Adipocyte (in vitro differentiated cells): Measurements from ENCODE around the gene PTH1R.

Source experiments
- DNase-seq: peaks from one replicate; pipeline ENCODE4 v3.0.0-alpha.2; 2015; ENCODE audit warnings: low read depth
- H3K27me3 ChIP-seq: replicated peaks from 2 replicates; pipeline ENCODE4 v1.7.0; 2013; ENCODE audit warnings: mild to moderate bottlenecking, low read length, moderate library complexity; ENCODE audit not compliant: control insufficient read depth, insufficient read depth
- H3K36me3 ChIP-seq: 2 replicates; pipeline ENCODE4 v1.7.0; 2013; ENCODE audit warnings: low read length, mild to moderate bottlenecking, moderate library complexity; ENCODE audit not compliant: control insufficient read depth, insufficient read depth, severe bottlenecking
- H3K4me1 ChIP-seq: 2 replicates; pipeline ENCODE4 v1.7.0; 2013; ENCODE audit warnings: mild to moderate bottlenecking, low read length, moderate library complexity; ENCODE audit not compliant: control insufficient read depth, insufficient read depth
- H3K4me3 ChIP-seq: 2 replicates; pipeline ENCODE4 v1.7.0; 2013; ENCODE audit warnings: mild to moderate bottlenecking, low read length, moderate library complexity
- H3K9ac ChIP-seq: 2 replicates; pipeline ENCODE4 v1.7.0; 2013; ENCODE audit warnings: mild to moderate bottlenecking, low read length, moderate library complexity
- H3K9me3 ChIP-seq: 2 replicates; pipeline ENCODE4 v1.7.0; 2013; ENCODE audit warnings: mild to moderate bottlenecking, low read length, moderate library complexity; ENCODE audit not compliant: control insufficient read depth

Gene PTH1R

GRCh38 chr3:46922426-46922825 is 44.9 kb downstream of the PTH1R start:
- Histone ChIP-seq H3K4me1 (peaks cover 3% of the 10 kb centered on the region), H3K9ac (no peak overlapping the region), H3K27me3 (no peaks in the 10 kb centered on the region), H3K4me3 (no peak overlapping the region), H3K36me3 (peaks cover 93% of the 10 kb centered on the region), H3K9me3 (peaks cover 5% of the 10 kb centered on the region)
- DNase-seq, result no peak

- H3K4me3 ChIP-seq, result no peak overlapping the region
- peaks cover 3% of the 10 kb centered on the region for H3K4me1 ChIP-seq
- H3K36me3 ChIP-seq, result peaks cover 89% of the 10 kb centered on the region
- no peaks in the 10 kb centered on the region for H3K9me3 ChIP-seq
- H3K27me3 ChIP-seq, result no peaks in the 10 kb centered on the region
- DNase-seq, result no peak
- no peak overlapping the region for H3K9ac ChIP-seq
Observed at GRCh38 chr3:46922871-46923558, 45.5 kb downstream of the PTH1R start.

DNA sequence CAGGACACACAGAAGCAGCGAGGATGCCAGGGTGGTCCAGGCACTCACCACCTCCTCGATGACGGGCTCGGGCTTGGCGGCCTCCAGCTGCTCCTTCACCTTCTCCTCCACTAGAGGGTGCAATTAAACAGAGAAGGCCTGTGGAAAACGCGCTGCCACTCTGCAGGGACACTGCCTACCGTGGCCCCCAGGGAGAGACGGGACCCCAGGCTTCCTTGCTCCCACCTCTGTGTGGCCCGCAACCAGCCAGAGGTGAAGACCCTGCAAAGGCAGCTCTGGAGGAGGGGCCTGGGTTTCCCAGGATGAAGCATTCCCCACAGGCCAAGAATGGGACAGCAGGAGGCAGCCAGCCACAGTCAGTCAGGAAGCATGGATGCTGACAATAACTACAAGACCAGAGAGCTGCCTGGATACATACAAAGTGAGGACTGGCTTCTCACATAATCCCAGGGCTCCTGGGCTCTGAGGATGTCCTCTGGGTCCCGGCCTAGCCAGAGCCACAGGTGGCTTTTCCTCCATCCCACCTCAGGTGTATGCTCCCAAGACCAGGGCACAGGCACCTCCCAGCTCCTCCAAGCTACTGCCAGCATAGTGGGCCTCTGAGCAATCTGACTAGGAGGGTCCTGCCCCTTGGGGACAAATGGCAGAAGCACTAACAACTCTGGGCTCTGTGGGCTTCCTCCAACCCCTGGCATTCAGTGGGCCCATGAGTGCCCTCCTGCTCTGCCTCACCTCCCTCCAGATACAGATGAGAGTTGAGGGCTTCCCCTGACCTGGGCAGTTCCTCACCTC is 46.2 kb downstream of the PTH1R start:
- H3K27me3 ChIP-seq, result no peaks in the 10 kb centered on the region
- DNase-seq, result peak; percentile 63
- no peak overlapping the region for H3K4me3 ChIP-seq
- H3K4me1 ChIP-seq, result peaks cover 3% of the 10 kb centered on the region
- no peak overlapping the region for H3K9ac ChIP-seq
- no peaks in the 10 kb centered on the region for H3K9me3 ChIP-seq
- peaks cover 89% of the 10 kb centered on the region for H3K36me3 ChIP-seq

GRCh38 chr3:46924921-46925584 is 47.5 kb downstream of the PTH1R start:
- Histone ChIP-seq H3K9ac (no peak overlapping the region), H3K36me3 (peaks cover 76% of the 10 kb centered on the region)
- DNase-seq, result no peak

DNA sequence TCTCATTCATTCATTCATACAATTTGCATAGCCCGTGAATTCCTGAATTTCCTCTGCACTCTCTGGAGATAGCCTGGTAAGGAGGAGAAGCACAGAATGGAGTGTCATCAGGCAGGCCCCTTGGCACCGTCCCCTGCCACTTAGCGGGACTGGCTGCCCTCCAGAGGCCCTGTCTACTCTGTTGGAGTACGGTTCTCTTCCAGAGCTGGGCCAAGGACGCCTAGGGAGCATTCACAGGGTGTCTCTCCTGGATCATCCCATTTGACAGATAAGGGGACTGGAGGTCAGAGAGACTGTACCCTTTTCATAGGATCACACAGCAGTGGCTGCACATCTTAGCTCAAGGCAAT is 48.0 kb downstream of the PTH1R start:
- H3K4me1 ChIP-seq, result peaks cover 11% of the 10 kb centered on the region
- no peak overlapping the region for H3K4me3 ChIP-seq
- H3K9ac ChIP-seq, result no peak overlapping the region
- no peak for DNase-seq
- H3K36me3 ChIP-seq, result peaks cover 71% of the 10 kb centered on the region
- H3K9me3 ChIP-seq, result no peaks in the 10 kb centered on the region
- H3K27me3 ChIP-seq, result no peaks in the 10 kb centered on the region

More at GRCh38 chr3:46924921-46925584, 47.5 kb downstream of the PTH1R start:
- H3K4me1 ChIP-seq, result peaks cover 6% of the 10 kb centered on the region
- H3K9me3 ChIP-seq, result no peaks in the 10 kb centered on the region
- H3K27me3 ChIP-seq, result no peaks in the 10 kb centered on the region
- no peak overlapping the region for H3K4me3 ChIP-seq

DNA sequence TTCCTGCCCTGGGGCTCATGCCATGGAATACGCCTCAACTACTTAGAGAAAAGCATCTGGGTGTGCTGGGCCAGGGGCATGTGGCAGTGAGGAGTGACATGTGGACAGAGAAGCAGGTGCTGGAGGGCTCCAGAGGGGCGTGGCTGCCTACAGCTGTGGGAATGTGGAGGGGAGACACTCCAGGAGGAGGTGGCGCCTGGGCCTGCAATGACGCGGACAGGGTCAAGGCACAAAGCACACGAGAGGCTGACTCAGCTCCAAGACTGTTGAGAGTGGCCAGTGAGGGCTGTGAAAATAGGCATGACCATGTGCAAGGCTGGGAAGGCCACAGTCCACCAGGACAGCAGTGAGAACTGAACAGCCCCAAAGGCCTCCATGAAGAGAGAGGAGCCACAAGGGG is 48.5 kb downstream of the PTH1R start:
- no peaks in the 10 kb centered on the region for H3K9me3 ChIP-seq
- no peak for DNase-seq
- H3K36me3 ChIP-seq, result peaks cover 67% of the 10 kb centered on the region
- no peaks in the 10 kb centered on the region for H3K27me3 ChIP-seq
- H3K4me1 ChIP-seq, result peaks cover 15% of the 10 kb centered on the region
- H3K4me3 ChIP-seq, result no peak overlapping the region
- no peak overlapping the region for H3K9ac ChIP-seq

DNA sequence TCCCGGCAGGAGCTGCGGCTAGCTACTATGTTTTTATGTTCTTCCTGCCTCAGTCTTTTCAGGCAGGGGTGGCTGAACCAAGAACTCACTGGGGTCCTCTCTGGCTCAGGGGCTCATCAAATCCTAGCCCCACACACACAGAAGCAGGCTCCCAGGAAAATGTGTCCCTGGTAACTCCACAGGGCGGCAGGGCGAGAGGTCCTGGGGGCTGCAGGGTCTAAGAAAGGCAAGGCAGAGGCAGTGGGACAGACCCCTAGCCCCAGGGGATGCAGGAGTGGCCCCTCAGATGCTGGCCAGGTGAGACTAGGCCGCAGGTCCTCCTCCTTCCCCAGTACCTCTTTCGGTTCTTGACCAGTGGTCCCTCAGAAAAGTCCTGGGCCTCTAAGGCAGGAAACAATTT is 48.9 kb downstream of the PTH1R start:
- no peaks in the 10 kb centered on the region for H3K9me3 ChIP-seq
- no peak overlapping the region for H3K9ac ChIP-seq
- no peak for DNase-seq
- no peaks in the 10 kb centered on the region for H3K27me3 ChIP-seq
- H3K36me3 ChIP-seq, result peaks cover 63% of the 10 kb centered on the region
- no peak overlapping the region for H3K4me3 ChIP-seq
- H3K4me1 ChIP-seq, result peaks cover 20% of the 10 kb centered on the region

DNA sequence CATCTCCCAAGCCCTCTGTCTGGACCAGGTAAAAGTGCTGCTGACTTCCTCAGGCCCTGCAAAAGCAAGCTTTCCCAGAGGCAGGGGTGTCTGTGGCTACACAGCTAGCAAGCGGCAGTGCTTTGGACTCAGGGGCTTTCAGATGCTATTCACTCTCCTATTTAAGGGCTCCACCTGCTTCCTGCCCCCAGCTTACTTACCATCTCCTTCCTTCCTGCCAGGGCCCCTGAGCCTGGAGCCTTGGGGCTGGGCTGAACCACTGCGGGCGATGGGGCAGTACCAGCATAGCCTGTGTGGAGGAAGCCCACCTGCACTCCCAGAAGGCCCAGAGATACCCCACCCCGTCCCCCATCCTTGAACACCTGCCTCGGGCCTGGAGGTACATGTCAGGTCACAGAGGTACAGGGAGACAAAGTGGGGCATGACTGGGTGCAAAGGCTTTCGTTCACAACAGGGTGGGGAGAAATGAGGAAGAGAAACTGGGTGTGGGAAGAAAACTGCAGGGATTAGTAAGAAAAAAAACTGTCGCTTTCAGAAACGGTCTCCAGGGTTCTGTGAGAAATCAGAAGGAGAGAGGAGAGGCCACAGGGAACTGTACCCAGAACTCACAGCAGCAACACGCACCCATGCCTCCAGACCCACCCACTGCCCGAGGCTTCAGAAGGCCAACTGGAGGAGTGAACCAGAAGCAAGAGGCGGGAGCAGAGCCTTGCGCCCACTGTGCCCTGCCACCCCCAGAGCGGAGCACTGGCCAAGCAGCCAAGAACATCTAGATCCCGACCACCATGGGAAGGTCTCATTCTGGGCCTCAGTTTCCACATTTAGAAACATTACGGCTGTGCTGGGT is 49.6 kb downstream of the PTH1R start:
- DNase-seq, result no peak

DNA sequence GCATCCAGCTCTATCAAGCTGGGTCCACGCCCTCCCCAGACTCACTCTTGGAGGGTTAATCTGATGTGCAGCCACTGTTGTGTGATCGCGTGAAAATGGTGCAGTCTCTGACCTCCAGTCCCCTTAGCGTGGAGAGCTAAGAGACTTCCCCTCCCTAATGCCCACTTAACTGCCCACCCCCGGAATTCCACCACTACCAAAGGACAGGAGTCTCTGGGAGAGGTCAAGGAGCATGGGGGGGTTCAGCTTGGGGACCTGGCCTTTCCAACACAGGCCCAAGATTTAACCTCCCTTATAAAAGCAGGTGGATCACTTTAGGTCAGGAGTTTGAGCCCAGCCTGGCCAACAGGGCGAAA is 50.2 kb downstream of the PTH1R start:
- Histone ChIP-seq H3K9ac (no peak overlapping the region), H3K4me3 (no peak overlapping the region), H3K27me3 (no peaks in the 10 kb centered on the region), H3K4me1 (peaks cover 32% of the 10 kb centered on the region), H3K36me3 (peaks cover 50% of the 10 kb centered on the region), H3K9me3 (no peaks in the 10 kb centered on the region)
- DNase-seq, result no peak

More for the DNA sequence above, 49.6 kb downstream of the PTH1R start:
- H3K4me1 ChIP-seq, result peaks cover 26% of the 10 kb centered on the region
- no peaks in the 10 kb centered on the region for H3K27me3 ChIP-seq
- H3K9me3 ChIP-seq, result no peaks in the 10 kb centered on the region
- no peak overlapping the region for H3K4me3 ChIP-seq
- H3K9ac ChIP-seq, result no peak overlapping the region
- H3K36me3 ChIP-seq, result peaks cover 56% of the 10 kb centered on the region

- H3K27me3 ChIP-seq, result no peaks in the 10 kb centered on the region
- peaks cover 44% of the 10 kb centered on the region for H3K36me3 ChIP-seq
- H3K4me3 ChIP-seq, result no peak overlapping the region
- H3K9me3 ChIP-seq, result no peaks in the 10 kb centered on the region
- no peak overlapping the region for H3K9ac ChIP-seq
- no peak for DNase-seq
- peaks cover 38% of the 10 kb centered on the region for H3K4me1 ChIP-seq
Observed at GRCh38 chr3:46928282-46928681, 50.8 kb downstream of the PTH1R start.

DNA sequence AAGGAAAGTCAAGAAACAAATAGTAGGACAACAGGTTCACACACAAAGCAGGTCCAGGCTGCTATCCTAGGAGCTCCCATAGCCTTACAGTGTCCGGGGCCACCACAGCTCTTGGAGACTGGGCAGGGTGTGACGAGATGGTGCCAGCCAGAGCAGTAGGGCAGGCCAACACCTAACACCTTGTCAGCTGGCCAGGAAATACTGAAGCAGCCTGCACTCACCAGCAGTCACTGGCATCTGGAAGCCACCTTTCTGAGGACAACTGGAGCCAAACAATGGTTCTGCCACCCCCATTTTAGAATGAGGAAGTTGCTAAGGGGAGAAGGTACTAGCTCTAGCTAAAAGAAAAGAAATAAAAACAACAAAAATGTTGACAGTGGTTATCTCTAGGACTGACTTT is 51.8 kb downstream of the PTH1R start:
- no peak for DNase-seq
- no peaks in the 10 kb centered on the region for H3K9me3 ChIP-seq
- H3K4me1 ChIP-seq, result peaks cover 48% of the 10 kb centered on the region
- H3K27me3 ChIP-seq, result no peaks in the 10 kb centered on the region
- peaks cover 34% of the 10 kb centered on the region for H3K36me3 ChIP-seq
- H3K4me3 ChIP-seq, result no peak overlapping the region
- H3K9ac ChIP-seq, result no peak overlapping the region
